HCT116 (cell line): Measurements from ENCODE around the gene AMBP.

ENCODE experiments used
- CTCF ChIP-seq, 3 experiments: fragments of 200-600 bp in 1 of 3; sonication (generic) in 1 of 3; IDR thresholded peaks in 2 of 3; conservative IDR thresholded peaks in 1 of 3; 2 replicates each; pipeline ENCODE4 v1.5.1; 2012 to 2017; ENCODE audit warnings: low read depth in 2 of 3, low read length in 2 of 3, antibody characterized with exemption in 1 of 3, borderline replicate concordance in 1 of 3, control low read depth in 1 of 3, mild to moderate bottlenecking in 1 of 3, mixed read lengths in 1 of 3, mixed run types in 1 of 3, moderate library complexity in 1 of 3; ENCODE audit not compliant: insufficient read depth in 1 of 3
- EZH2 ChIP-seq: fragments of 200-600 bp; sonication (generic); IDR thresholded peaks from 2 replicates; pipeline ENCODE4 v1.6.1; 2017; ENCODE audit warnings: antibody characterized with exemption, mixed run types
- EZH2phosphoT487 ChIP-seq: fragments of 200-600 bp; IDR thresholded peaks from 2 replicates; pipeline ENCODE4 v1.6.1; 2018; ENCODE audit warnings: antibody characterized with exemption, borderline replicate concordance
- FOSL1 ChIP-seq: IDR thresholded peaks from 2 replicates; pipeline ENCODE4 v1.6.1; 2012; ENCODE audit warnings: low read depth
- JUND ChIP-seq: IDR thresholded peaks from 2 replicates; pipeline ENCODE4 v1.6.1; 2012
- POLR2A ChIP-seq: IDR thresholded peaks from 2 replicates; pipeline ENCODE4 v1.7.0; 2011; ENCODE audit warnings: borderline replicate concordance; ENCODE audit not compliant: insufficient read depth, insufficient read length; ENCODE audit errors: extremely low read depth
- SIN3A ChIP-seq: IDR thresholded peaks from 2 replicates; pipeline ENCODE4 v1.6.1; 2012; ENCODE audit warnings: low read depth
- ZNF274 ChIP-seq: fragments of 200-500 bp; sonication (Bioruptor generic); IDR thresholded peaks from 2 replicates; pipeline ENCODE4 v1.6.1; 2014; ENCODE audit warnings: mild to moderate bottlenecking, low read depth, low read length, inconsistent platforms

DNA sequence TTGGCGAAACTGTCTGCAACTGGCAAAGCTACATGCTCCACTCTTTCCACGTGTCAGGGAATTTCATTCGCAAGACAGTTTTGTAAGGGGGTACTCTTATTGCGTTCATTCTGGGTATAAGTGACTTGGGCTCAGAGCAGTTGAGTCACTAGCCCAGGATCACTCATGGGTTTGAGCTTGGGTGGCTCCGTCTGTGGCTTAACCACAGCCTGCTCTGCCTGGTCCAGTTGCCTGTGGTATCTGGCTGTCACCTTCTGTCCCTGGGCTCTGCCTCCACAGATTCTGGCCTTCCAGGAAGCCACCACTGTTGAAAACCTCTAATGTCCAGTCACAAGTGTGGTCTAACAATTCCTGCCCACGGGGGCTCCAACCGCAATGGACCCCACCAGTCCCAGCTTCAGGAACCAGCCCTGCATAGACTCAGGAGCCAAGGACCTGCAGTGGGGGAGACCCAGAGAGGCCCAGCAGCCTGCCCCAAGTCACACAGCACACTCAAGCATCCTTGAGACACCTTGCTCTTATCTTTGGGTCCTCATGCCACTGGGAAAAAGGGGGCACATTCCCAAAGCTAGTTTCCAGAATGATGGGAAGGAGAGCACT, 10.6 kb upstream of the AMBP start:
- TF ChIP-seq FOSL1 (no peak), CTCF (IDR thresholded peaks at IDR 0.05 in 2 of 3, conservative IDR thresholded peaks at IDR 0.05 in 1 of 3; ENCODE audit: borderline replicate concordance in 1 of 3, insufficient read depth in 1 of 3, low read depth in 2 of 3, low read length in 2 of 3) (no peak), EZH2phosphoT487 (no peak), EZH2 (no peak), JUND (no peak), ZNF274 (no peak), POLR2A (no peak), SIN3A (no peak)
